ENCODE measurements around the gene C11orf91.
"Not testable (repeated sequence)": the region's sequence is repeated elsewhere in the genome, so short reads cannot be mapped to it uniquely, and the experiment has no call there.

Gene C11orf91

GRCh38 chr11:33668468-33668825 is 32.2 kb downstream of the C11orf91 start:
- no peak for DNase-seq

DNA sequence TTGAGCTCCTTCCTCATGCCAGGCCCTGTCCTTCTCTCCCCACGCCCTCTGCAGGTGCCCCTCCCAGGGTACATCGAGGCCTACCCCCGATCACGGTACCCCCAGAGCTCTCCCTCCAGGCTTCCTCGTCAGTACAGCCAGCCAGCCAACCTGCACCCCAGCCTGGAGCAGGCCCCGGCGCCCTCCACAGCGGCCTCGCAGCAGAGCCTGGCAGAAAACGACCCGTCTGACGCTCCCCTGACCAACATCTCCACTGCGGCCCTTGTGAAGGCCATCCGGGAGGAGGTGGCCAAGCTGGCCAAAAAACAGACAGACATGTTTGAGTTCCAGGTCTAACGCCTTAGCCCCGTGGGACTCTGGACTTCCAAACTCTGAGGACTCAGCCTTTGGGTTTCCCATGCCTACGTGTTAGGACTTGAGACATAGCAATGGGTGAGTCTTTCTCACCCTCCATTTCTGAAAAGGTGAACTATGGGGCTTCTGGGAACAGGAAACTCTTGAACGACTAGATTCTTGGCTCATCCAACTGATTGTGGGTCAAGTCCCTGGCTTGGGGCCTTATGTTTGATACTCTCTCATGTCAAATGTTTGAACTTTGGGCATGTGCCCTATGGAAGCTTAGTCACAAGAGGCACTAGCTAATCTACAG is 32.7 kb downstream of the C11orf91 start:
- no peak for DNase-seq

- no peak for DNase-seq
Observed at GRCh38 chr11:33665350-33666106, 35.1 kb downstream of the C11orf91 start.

DNA sequence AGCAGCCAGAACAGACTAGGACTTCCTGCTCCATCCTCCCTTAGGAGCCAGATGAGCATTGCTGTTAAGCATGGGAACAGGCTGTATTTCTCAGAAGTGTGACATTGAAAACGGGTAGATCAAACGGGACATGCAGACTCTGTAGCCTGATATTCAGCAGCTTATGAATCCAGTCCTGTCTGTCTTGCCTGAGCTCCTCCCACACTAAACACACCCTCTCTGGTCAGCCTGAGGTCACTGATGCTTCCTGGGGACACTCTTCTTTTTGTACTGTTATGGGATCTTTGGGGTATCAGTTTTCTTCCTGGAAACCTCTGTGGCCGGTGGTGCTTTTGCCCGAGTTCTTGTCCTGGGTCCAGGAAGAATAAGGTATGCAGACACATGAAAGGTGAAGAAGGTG is 35.8 kb downstream of the C11orf91 start:
- DNase-seq, result no peak

GRCh38 chr11:33664166-33664565 is 36.5 kb downstream of the C11orf91 start:
- no peak for DNase-seq

DNA sequence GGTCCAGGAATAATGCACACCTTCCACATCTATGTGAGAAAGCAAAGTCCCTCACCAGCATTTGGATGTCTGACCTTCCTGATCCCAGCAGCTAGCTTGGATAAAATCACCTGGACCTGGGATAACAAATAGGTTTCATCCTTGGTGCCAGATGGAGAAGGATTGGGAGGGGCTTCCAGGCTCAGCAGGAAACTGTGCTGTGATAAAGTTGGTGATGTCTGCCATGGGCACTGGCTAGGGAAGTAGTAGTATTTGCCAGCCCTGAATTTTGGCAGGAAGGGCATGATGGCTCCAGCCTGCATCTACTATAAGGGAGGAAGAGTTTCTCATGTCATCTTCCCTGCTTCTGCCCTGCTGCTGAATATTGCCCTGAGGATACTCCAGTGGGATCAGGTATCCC is 37.5 kb downstream of the C11orf91 start:
- no peak for DNase-seq

DNA sequence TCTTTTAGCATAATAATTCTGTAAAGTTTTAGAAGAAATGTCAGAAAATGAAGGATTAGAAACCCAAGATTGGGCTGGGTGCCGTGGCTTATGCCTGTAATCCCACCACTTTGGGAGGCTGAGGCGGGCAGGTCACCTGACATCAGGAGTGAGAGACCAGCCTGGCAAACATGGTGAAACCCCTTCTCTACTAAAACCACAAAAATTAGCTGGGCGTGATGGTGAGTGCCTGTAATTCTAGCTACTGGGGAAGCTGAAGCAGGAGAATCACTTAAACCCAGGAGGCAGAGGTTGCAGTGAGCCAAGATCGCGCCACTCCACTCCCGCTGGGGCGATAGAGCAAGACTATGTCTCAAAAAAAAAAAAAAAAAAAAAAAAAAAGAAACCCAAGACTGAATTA is 39.1 kb downstream of the C11orf91 start:
- DNase-seq, result not testable (repeated sequence)

GRCh38 chr11:33660962-33661361 is 39.7 kb downstream of the C11orf91 start:
- DNase-seq, result no peak

DNA sequence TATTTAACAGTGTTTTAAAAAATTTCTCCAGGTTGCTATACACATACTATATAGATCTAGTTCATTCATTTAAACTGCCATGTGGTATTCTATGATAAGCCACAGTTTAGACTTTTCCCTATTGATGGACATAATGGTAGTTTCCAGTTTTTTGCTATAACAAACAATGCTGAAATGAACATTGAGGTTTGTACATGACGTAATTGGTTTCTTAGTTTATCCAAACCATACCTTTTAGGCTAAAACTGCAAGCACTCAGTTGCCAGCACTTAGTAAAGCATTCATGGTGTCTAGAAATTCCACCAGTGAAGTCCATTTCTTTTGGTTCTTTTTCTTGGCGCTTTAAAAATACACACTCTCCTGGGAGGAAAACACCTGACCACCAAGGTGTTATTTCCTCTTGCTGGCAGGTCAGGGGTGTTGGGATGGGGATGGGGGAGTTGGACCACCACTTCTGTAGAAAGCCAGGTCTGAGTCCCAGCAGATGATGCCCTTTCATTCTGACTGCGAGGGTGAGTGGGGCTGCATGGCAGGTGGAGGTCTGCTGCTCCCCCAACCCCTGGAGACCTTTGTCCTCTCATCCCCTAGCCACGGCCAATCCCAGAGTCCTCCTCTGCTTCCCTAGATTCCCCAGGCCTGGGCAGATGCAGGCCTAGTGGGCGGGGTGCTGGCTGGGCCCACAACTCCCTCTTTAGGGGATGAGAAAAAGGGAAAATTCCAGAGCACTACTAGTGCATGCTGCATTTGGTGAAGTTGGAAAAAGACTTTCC is 41.1 kb downstream of the C11orf91 start:
- DNase-seq, result no peak

GRCh38 chr11:33658195-33658900 is 42.3 kb downstream of the C11orf91 start:
- DNase-seq, result no peak

DNA sequence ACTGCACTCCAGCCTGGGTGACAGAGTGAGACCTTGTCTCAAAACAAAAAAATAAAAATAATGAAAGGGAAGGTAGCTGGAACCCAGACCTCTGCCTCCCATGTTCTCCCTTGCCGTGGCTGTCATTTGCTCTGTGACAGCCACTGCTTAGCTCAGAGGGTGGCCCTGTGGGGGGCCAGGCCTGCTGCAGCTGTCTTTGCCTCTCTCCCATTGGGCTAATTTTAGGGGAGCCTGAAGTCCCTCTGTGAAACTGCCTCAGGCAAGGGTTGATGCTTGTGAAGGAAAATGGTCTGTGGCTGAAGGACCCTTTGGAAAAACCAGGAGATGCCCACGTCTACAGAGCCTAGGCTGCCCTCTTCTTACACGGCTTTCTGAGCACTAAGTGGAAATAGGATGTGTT is 42.9 kb downstream of the C11orf91 start:
- no peak for DNase-seq

GRCh38 chr11:33656768-33657167 is 43.9 kb downstream of the C11orf91 start:
- DNase-seq, result no peak

GRCh38 chr11:33655842-33656600 is 44.6 kb downstream of the C11orf91 start:
- no peak for DNase-seq

GRCh38 chr11:33654594-33654993 is 46.0 kb downstream of the C11orf91 start:
- no peak for DNase-seq

- no peak for DNase-seq
Observed at GRCh38 chr11:33652930-33653329, 47.7 kb downstream of the C11orf91 start.

DNA sequence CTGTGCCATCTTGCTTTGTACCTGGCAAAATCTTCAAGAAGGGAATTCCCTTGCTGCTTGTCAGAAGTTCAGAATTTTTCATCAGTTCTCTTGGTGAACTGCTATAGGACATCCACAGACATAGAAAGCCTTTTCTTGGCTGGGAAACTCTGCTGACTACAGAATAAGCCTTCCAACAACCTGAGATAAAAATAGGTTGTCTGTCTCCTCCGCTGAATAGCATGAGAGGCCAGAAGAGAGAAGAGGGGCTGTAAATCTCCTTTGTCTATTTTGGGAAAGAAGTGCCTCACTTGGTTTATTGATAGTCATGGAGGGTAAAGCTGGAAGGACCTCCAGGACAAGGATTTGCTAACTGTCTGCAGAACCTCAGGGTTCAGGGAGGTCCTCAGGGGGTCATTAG is 48.2 kb downstream of the C11orf91 start:
- DNase-seq, result no peak

DNA sequence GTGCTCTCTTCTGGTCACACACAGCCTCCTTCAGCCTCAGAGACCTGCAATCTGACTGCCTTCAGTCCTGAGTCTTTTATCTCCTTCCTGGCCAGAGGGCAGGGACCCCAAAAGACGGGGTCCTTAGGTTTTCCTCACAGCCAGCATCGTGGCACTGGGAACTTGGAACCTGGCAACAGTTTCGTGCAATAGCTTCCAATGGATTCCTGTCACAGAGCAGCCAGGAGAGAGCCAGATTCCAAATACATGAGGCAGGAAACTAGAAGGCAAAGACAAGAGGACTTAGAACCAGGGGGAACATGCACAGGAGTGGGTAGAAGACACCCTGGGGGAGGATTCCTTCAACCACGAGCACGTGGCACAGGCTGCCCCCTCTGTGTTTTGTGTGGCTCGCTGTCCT is 48.6 kb downstream of the C11orf91 start:
- no peak for DNase-seq

DNA sequence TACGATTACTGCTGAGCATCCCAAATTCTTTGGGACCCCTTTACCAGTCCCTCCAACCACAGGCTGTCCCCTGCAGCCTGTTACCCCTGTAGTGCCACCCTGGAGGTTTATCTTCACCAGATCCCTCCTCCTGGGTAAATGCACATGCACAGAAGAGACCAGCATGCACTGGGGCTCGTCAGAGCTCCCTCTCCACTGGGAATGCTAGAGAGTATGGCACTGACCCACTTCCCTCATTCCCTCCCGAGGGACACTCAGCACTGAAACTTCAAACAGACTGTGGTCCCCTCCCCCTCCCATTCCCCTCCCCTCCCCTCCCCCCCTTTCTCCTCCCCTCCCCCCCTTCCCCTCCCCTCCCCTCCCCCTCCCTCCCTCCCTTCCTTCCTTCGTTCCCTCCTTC is 49.1 kb downstream of the C11orf91 start:
- DNase-seq, result no peak

DNA sequence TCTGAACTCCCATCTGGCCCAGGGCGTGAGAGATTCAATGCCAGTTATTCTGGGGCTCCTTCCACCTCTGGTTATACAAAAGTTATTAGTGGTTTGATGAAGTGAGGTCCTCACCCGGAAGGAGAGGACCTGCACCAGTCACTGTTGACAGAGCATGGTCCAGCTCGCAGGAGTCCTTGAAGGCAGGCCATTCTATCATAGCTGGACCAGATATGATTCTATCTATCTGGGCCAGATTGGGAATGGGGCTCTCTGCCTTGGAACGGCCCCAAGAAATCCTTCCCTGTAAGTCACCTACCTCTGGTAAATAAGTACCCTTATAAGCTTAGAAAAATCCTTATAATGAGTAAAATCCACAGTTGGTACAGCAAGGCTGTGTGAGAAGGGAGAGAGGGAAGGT is 50.7 kb downstream of the C11orf91 start:
- DNase-seq, result no peak
